GM10248 (cell line): ENCODE data around the gene RABGEF1.
"Not testable (repeated sequence)": the region's sequence is repeated elsewhere in the genome, so short reads cannot be mapped to it uniquely, and the experiment has no call there.

ENCODE experiments used
- CTCF ChIA-PET: fragments of 300-600 bp; sonication (Branson Sonifier 250); formaldehyde crosslinking; extraction: SDS; loops from one replicate; lab custom pipeline; 2021; ENCODE audit warnings: antibody characterized with exemption; lab: Yijun Ruan, JAX
- POLR2A ChIA-PET: fragments of 350-650 bp; sonication (Branson Sonifier 250); formaldehyde crosslinking; extraction: SDS; loops from one replicate; lab custom pipeline; 2020; ENCODE audit warnings: antibody characterized with exemption; lab: Yijun Ruan, JAX
- DNase-seq: peaks from one replicate; pipeline ENCODE4 v3.0.0; 2012; ENCODE audit errors: extremely low spot score
- TF ChIP-seq, protein P1 (sequence below): IDR thresholded peaks from 2 replicates; pipeline ENCODE4 v1.5.1; 2012; ENCODE audit warnings: mild to moderate bottlenecking, low read depth; ENCODE audit errors: extremely low read depth, missing control alignments, control extremely low read depth

RABGEF1 gene

GRCh38 chr7:66804001-66804400 lies 63.5 kb downstream of the RABGEF1 start:
- POLR2A ChIA-PET = no interaction called here

DNA sequence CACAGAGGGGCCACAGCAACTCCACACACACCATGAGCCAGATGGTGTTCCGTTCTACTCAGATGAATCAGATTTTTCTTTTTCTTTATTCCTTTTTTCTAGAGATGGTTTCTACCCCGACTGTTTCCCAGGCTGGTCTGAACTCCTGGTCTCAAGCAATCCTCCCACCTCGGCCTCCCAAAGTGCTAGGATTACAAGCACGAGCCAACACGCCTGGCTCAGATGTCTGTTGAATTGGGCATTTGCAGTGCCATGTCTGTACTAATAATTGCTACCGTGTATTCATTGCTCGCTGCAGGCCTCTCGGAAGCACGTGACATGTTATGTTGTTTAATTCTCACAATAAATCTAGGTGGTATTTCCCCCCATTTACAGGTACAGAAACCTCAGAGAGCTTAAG lies 67.2 kb downstream of the RABGEF1 start:
- ChIA-PET POLR2A (no interaction called here), CTCF (interaction anchor here (1.0 kb wide), 1 partner anchor 9 kb away, joined by 3 read pairs; no protein-coding TSS in a partner anchor)
- DNase-seq = no peak
- TF ChIP-seq, protein P1, sequence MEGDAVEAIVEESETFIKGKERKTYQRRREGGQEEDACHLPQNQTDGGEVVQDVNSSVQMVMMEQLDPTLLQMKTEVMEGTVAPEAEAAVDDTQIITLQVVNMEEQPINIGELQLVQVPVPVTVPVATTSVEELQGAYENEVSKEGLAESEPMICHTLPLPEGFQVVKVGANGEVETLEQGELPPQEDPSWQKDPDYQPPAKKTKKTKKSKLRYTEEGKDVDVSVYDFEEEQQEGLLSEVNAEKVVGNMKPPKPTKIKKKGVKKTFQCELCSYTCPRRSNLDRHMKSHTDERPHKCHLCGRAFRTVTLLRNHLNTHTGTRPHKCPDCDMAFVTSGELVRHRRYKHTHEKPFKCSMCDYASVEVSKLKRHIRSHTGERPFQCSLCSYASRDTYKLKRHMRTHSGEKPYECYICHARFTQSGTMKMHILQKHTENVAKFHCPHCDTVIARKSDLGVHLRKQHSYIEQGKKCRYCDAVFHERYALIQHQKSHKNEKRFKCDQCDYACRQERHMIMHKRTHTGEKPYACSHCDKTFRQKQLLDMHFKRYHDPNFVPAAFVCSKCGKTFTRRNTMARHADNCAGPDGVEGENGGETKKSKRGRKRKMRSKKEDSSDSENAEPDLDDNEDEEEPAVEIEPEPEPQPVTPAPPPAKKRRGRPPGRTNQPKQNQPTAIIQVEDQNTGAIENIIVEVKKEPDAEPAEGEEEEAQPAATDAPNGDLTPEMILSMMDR = no peak

More at GRCh38 chr7:66804001-66804400, 63.5 kb downstream of the RABGEF1 start:
- TF ChIP-seq, protein P1 = no peak
- CTCF ChIA-PET = interaction anchor here (0.6 kb wide), 1 partner anchor 147 kb away, joined by 3 read pairs; no protein-coding TSS in a partner anchor
- DNase-seq = no peak

DNA sequence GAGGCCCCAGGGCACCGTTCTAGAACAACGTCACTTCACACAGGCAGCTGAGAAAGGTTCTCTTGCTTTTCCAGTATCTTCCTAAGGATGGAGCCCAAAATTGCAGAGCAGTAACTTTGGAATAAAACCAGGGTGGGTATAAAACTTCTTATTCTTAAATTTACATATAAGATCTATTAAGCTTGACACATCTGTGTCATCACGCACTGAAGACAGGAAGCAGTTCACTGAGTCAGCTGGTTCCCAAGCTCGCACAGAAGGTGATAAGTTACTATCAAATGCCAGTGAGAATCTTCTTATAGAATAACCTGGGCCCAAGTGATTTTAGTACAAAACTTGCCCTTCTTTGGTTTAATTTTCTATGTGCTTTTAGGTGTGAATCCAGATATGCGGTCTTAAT lies 70.2 kb downstream of the RABGEF1 start:
- TF ChIP-seq, protein P1 = no peak
- ChIA-PET POLR2A (no interaction called here), CTCF (interaction anchor here (1.0 to 1.7 kb wide), 4 partner anchors 10 to 84 kb away, joined by 3 to 8 read pairs (median 4); no protein-coding TSS in a partner anchor)
- no peak for DNase-seq

GRCh38 chr7:66815186-66815875 lies 74.8 kb downstream of the RABGEF1 start:
- CTCF ChIA-PET = interaction anchor here (2.5 kb wide), 1 partner anchor 10 kb away, joined by 8 read pairs; no protein-coding TSS in a partner anchor
- DNase-seq, POLR2A ChIA-PET: not testable (repeated sequence)

DNA sequence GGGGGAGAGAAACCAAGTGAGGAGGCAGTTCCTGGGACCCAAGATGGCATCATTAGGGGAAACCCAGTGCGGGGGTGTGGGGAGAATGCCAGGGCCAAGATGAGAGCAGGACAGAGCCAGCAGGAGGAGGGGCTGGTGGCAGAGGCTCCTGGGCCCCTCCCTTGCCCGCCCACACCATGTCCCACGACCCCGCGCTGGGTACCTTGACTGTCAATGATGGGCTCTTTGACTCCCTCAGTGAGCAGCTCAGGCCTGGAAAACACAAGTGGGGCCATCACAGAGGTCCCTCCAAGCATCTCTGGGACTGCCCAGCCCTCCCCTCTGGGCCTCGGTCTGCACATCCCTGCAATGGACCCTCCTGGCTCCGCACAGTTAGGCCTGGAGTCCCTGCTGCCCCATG lies 75.4 kb downstream of the RABGEF1 start:
- TF ChIP-seq, protein P1 = no peak
- DNase-seq = no peak
- ChIA-PET CTCF (interaction anchor here (2.5 kb wide), 1 partner anchor 9 kb away, joined by 8 read pairs; no protein-coding TSS in a partner anchor), POLR2A (no interaction called here)

DNA sequence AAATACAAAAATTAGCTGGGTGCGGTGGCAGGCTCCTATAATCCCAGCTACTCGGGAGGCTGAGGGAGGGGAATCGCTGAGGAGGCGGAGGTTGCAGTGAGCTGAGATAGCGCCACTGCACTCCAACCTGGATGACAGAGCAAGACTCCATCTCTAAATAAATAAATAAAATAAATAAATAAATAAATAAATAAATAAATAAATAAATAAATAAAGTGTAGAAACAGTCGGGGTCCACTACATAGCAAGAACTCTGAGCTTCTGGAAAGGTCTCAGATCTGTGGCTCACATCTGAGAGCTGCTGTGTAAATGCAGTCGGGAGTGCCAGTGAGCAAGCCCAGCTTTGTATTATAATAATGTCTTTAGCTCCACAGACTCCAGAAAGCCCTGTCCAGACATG lies 76.1 kb downstream of the RABGEF1 start:
- CTCF ChIA-PET = interaction anchor here (2.5 kb wide), 1 partner anchor 9 kb away, joined by 8 read pairs; no protein-coding TSS in a partner anchor
- DNase-seq, POLR2A ChIA-PET: not testable (repeated sequence)

DNA sequence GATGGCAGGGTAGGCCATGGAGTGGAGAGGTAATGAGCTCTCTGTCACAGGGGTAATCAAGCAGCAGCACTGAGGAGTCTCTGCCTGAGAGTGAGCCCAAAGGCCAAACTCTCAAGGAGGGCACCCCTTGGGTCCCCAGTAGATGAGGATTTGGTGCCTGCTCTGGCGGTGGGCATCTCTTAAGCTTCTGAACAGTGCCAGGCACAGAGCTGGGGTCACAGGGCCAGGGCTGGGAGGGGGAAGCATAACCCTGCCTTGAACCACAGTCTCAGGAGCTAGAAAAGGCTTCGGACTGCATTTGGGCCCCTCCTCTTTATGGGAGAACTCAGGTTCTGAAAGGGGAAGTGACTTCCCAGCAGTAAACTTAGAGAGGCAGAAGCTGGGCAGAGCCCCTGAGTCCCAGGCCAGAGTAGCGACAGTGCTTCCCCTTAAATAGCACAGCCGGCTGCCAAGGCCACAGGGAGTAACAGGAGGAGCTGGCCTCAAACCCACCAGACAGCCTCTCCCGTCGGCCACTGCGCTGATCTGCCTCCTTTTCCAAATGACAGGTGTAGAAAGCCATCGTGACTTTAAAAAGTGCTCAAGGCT lies 76.8 kb downstream of the RABGEF1 start:
- POLR2A ChIA-PET, DNase-seq: not testable (repeated sequence)
- CTCF ChIA-PET = interaction anchor here (2.5 kb wide), 1 partner anchor 8 kb away, joined by 8 read pairs; no protein-coding TSS in a partner anchor

DNA sequence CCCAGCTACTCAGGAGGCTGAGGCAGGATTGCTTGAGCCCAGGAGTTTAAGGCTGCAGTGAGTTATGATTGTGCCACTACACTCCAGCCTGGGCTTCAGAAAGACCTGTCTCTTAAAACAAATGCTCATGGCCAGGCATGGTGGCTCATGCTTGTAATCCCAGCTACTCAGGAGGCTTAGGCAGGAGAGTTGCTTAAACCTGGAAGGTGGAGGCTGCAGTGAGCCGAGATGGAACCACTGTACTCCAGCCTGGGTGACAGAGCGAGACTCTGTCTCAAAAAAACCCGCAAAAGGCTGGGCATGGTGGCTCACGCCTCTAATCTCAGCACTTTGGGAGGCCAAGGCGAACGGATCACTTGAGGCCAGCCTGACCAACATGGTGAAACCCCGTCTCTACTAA lies 77.4 kb downstream of the RABGEF1 start:
- DNase-seq, POLR2A ChIA-PET, CTCF ChIA-PET: not testable (repeated sequence)
